NCI-H1694 treated with DMSO at 0.1 percent for 48 hours (cell line): ENCODE data around the gene SLC6A8.
A peak's percentile ranks its signal among the peaks of the same experiment; 100 is the strongest.
"Not testable (repeated sequence)": the region's sequence is repeated elsewhere in the genome, so short reads cannot be mapped to it uniquely, and the experiment has no call there.

Experiments used
- DNase-seq: peaks from one replicate; lab custom pipeline; 2025; lab: John Stamatoyannopoulos, UW

SLC6A8 gene

DNA sequence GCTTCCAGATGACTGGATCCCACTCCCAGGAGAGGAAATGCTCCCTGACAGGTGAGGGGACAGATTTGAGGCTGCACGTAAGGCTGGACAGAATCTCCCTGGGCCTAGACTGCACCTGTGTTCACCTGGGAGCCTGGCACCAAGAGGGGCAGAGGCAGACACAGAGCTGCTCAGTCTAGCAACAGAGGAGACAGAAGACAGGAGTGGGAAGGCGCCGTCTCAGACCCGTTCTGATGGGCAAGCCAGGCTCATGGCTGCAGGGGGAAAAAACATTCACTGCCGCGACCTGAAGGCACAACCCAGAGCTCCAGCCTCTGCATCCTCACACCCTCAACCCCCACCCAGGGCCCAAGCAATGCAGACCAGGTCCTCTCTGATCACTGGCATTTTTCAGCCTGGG, 19.7 kb downstream of the SLC6A8 start:
- DNase-seq: no peak

DNA sequence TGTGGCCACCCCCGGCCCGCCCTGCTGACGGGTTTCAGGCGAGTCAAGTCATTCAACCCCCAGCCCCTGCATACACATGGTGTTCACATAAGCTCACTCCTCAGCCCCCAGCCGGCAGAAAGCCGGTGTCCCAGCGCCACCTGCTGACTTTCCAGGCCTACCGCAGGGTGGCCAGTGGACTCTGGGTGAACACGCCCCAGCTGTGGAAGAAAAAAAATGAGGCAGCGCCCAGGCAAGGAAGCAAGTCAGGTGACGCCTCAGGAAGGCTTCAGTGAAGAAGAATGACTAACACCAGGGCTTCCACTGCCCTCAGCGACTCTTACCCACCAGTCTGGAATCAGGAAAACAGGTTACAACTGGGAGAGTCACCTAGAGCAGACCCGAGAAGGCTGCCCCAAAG, 20.7 kb downstream of the SLC6A8 start:
- peak; percentile 55 for DNase-seq

DNA sequence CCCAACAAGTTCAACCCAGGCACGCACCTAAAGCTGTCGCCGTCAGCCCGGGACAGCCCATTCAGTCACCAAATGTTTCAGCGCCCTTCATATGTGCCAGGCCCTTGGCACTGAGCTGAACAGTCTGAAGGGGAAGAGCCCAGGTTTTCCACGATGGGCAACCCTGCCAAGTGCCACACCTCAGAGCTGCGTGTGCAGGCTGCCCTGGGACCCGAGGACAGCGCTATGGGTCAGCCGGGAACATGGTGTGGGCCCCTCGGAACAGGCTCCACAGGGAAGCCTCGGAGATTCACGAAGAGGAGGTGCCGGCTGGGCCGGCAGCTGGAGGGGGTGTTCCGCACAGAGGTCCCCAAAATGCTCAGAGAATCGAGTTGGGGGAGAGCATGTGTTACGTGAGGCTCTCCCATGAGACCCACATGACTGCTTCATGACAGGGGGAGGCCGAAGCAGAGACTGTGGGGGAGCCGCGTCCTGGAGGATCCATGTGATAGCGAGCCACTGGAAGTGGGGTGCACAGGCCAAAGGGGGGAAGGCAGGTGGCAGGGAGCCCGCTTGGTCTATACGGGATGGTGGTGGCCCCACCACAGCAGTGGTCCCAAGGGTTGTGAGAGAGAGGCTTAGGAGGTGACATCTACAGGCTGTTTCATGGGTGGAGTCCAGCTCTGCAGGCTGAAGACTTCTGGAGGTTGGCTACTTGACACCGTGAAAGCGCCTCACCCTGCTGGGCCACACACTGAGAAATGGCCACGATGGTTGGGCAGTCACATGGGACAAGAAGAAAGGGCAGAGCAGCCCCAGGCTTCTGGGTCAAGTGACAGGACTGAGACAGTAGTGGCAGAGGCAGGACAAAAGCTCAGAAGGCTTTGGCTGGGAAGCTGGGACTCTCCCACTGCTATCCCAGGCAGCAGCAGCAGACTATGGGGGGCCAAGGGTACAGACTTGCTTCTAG, 22.3 kb downstream of the SLC6A8 start:
- no peak for DNase-seq

DNA sequence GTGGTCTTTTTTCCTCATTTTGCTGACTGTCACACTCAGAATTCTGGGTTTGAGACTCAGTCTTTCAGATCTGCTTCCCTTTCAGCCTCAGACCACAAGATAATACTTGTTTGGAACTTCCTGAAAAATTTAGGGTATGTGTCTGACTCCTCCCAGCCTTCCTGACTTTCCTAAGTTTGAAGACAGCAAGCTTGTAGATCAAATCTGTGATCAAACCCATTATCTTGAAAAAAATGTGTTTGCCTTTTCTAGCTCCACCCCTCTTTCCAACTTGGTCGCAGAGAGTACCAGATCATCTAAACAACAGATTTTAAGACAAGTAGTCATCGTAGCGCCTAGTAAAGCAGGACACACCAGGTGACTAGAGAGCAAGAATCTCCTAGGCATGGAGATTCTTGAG, 26.5 kb downstream of the SLC6A8 start:
- DNase-seq: no peak

- no peak for DNase-seq
These were observed 29.7 kb downstream of the SLC6A8 start for GRCh38 chrX:153717445-153717844.

DNA sequence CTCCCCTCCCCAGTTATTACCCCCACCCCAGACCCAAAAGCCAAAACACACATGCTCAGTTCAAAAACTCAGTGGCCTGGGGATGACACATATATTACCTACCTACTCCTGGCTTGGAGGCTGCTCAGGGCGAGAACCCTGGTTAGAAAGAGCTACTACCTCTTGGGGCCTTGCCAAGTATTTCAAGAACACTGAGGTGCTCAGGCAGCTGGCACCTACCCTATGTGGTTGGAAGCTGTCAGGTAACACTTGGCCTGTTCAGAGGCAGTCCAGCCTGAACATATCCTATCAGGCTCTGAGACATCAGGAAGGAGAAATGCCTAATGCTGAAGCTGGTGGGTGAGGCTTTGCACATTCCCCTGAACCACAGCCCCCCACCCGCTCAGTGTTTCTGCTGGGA, 31.5 kb downstream of the SLC6A8 start:
- DNase-seq: no peak

DNA sequence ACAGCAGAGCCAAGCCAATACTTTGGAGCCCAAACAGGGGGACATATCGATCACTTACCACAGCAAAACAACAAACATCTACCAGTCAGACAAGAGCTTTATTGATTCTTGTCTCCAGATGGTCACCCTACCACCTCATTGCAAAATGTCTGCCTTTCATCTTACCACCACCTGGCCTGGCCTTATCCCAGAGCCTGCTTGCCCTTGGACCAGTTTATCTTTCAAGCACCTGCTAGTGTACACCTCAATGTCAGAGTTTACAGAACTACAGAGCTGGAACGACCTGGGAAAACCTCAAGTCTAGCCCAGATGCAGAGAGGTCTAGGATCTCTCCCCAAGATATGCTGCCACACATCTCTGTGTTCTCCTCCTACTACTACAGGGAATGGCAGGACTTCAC, 32.0 kb downstream of the SLC6A8 start:
- no peak for DNase-seq

DNA sequence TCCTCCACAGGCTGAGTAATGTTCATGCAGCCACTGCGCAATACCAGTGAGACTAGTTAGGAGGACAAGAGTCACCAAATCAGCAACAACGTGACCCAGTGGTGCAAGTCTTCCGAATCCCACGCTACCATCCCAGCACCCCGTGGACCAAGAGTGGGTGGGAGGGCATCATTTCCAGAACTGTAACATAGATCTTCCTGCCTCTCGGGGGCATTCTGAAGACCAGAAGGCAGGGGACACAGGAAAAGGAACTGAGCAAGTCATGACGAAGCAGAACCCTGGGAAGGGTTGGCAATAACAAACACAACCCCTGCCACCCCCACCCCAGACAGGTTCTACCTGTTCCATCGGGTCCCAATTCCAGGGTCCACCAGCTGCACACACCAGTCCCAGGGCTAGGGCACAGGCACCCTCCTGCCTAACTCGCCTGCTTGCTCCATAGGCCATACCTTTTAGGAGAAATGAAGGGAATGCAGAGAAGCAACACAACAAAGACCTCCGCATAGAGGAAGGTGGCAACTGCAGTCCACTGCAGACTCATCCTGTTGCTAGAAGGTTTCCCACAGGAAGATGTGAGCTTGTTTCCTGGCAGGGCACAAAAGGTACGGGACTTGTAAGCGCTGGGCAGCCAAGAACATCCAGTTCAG, 35.1 kb downstream of the SLC6A8 start:
- DNase-seq: no peak

DNA sequence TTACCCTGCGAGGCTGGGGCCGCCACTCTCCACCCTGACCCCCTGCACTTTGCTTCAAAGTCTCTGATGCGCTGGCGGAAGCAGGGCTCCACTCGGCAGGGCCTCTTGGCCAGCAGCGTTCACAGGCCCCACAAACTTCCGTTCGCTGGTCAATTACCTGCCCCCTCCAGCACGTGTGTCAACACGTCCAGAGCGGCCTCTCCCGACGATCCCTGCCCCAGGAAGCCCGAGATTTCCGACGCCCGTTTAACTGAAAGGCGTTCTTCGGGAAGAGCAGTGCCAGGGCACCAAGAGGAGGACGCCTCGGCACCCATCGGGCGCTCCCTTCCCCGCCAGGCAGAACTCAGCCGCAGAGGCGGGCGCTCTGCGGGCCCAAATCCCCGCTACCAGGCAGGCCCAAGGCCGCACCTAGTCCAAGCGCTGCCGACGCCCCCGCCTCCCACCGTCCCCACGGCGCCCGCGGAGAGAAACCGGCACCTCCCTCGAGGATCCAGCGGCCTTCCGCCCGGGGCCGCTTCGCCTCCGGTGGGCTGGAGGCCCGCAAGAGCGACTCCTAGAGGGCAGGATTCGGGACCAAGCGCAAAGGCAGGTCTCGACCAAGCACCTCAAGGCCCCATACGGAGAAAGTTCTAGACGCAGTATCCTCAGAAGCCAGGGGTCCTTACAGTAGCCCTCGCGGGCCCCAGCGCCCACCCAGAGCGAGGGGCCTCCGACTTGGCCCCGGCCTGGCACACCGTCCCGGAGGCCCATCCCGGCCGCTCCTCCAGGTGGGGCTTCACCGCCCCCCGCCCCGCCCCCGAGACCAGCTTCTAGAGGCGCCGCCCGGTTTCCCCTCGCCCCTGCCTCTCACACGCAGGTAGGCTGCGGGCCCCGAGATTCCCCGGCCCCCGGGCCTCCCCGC, 35.9 kb downstream of the SLC6A8 start:
- DNase-seq: peak; percentile 35

- peak; percentile 76 for DNase-seq
These were observed 36.7 kb downstream of the SLC6A8 start, which contains the start of the genes ABCD1 and BCAP31 for GRCh38 chrX:153724252-153725038. Gene ABCD1 (plus strand): TSS chrX:153724856. CDS start chrX:153725267, 411 bp downstream. Gene BCAP31 (minus strand): TSS chrX:153724387. CDS start chrX:153723244, 1,143 bp downstream.

DNA sequence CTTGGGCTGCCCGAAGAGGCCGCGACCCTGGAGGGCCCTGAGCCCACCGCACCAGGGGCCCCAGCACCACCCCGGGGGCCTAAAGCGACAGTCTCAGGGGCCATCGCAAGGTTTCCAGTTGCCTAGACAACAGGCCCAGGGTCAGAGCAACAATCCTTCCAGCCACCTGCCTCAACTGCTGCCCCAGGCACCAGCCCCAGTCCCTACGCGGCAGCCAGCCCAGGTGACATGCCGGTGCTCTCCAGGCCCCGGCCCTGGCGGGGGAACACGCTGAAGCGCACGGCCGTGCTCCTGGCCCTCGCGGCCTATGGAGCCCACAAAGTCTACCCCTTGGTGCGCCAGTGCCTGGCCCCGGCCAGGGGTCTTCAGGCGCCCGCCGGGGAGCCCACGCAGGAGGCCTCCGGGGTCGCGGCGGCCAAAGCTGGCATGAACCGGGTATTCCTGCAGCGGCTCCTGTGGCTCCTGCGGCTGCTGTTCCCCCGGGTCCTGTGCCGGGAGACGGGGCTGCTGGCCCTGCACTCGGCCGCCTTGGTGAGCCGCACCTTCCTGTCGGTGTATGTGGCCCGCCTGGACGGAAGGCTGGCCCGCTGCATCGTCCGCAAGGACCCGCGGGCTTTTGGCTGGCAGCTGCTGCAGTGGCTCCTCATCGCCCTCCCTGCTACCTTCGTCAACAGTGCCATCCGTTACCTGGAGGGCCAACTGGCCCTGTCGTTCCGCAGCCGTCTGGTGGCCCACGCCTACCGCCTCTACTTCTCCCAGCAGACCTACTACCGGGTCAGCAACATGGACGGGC, 37.5 kb downstream of the SLC6A8 start:
- no peak for DNase-seq

DNA sequence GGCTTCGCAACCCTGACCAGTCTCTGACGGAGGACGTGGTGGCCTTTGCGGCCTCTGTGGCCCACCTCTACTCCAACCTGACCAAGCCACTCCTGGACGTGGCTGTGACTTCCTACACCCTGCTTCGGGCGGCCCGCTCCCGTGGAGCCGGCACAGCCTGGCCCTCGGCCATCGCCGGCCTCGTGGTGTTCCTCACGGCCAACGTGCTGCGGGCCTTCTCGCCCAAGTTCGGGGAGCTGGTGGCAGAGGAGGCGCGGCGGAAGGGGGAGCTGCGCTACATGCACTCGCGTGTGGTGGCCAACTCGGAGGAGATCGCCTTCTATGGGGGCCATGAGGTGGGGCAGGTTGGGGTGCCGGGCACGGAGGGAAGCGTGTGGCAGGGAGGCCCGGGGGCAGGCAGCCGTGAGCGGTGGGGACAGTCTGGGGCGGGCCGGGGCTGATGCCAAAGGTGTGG, 38.1 kb downstream of the SLC6A8 start:
- no peak for DNase-seq

DNA sequence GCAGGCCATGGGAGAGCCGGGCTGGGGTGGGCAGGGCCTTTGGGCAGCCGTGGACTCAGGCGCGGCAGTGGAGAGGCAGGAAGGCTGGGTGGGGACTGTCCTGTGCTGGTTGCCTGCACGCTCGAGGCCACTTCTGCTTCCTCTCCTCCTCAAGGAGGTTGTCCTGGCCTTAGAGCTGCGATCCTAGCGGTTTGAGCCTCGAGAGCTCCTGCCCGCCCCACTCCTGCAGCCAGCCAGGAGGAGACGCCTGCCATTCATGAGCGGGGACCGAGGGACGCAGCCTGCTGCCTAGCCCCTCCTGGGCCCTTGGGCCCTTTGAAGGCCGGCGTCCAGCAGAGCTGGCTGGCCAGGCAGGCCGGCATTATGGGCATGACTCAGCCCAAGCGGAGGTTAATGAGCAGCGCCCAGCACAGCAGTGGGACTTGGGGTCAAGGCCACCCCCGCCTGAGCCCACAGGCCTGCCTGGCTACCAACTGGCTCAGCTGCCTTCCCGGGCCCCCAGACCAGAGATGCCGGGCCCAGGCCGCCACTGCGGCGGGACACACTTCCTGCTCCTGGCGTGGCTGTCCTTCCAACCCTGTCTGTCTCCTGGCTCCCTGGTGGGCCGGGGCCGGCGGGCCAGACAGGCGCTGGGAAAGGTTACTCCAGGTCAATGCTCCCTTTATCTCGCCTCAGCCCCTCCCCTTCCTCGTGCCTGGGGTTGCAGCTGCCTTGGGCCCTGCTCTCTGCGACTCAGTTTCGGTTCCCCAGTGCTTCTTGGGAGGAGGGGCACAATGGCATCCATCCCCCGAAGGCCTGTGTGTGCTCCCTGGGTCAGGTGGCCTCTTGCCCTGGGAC, 38.8 kb downstream of the SLC6A8 start:
- DNase-seq: no peak

- DNase-seq: no peak
These were observed 39.6 kb downstream of the SLC6A8 start for GRCh38 chrX:153727123-153727931.

GRCh38 chrX:153728095-153728494, 40.4 kb downstream of the SLC6A8 start:
- no peak for DNase-seq

- no peak for DNase-seq
These were observed 41.4 kb downstream of the SLC6A8 start for GRCh38 chrX:153728951-153729631.

DNA sequence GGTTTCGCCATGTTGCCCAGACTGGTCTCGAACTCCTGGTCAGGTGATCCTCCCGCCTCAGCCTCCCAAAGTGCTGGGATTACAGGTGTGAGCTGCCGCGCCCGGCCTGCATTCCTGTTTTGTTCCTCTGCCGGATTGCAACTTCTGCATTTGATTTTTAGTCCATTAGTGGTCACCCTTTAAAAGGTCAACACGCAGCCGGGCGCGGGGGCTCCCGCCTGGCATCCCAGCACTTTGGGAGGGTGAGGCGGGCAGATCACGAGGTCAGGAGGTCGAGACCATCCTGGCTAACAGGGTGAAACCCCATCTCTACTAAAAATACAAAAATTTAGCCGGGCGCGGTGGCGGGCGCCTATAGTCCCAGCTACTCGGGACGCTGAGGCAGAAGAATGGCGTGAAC, 42.4 kb downstream of the SLC6A8 start:
- not testable (repeated sequence) for DNase-seq
